OCI-LY7 (cell line): ENCODE data around the gene EPHA8. TPM values are rescaled to one million over a fixed set of nuclear protein-coding genes. Genes with fewer than 3 reads are reported as not detected.

Experiments
- Bru-seq: library from RNA; stranded (reverse); fragments of 400-500 nt; gene quantifications from one replicate; lab custom pipeline; 2021; lab: Mats Ljungman, UMichigan
- BruChase-seq, 2 experiments: library from RNA; stranded (reverse); fragments of 400-500 nt; gene quantifications; one replicate each; lab custom pipeline; 2021; lab: Mats Ljungman, UMichigan
- BruUV-seq: library from RNA; stranded (reverse); fragments of 400-500 nt; replicated peaks from 2 replicates; lab custom pipeline; 2021; lab: Mats Ljungman, UMichigan
- CTCF ChIA-PET: fragments of 300-600 bp; sonication (Branson Sonifier 250); formaldehyde crosslinking; loops from one replicate; lab custom pipeline; 2022; ENCODE audit warnings: antibody characterized with exemption; ENCODE audit not compliant: unreplicated experiment; lab: Charles Lee
- POLR2A ChIA-PET: fragments of 300-600 bp; sonication (Branson Sonifier 250); formaldehyde crosslinking; loops from one replicate; lab custom pipeline; 2022; ENCODE audit warnings: antibody characterized with exemption; lab: Charles Lee
- DNase-seq: peaks from one replicate; pipeline ENCODE4 v3.0.0-alpha.2; 2015; ENCODE audit warnings: low spot score
- H2AFZ ChIP-seq: fragments of 200-600 bp; sonication (generic), shearing (Covaris generic); 2 replicates; pipeline ENCODE4 v1.6.1; 2014; ENCODE audit warnings: mild to moderate bottlenecking, antibody characterized with exemption, low read length, moderate library complexity
- H3K27ac ChIP-seq: fragments of 200-600 bp; sonication (generic); 2 replicates; pipeline ENCODE4 v1.5.1; 2014; ENCODE audit warnings: mixed run types, low read depth, mild to moderate bottlenecking, moderate library complexity, low read length, inconsistent platforms; ENCODE audit not compliant: poor library complexity, severe bottlenecking
- H3K36me3 ChIP-seq: fragments of 200-600 bp; sonication (generic); 2 replicates; pipeline ENCODE4 v1.6.1; 2014; ENCODE audit warnings: mild to moderate bottlenecking, antibody characterized with exemption, low read length, moderate library complexity, mixed read lengths; ENCODE audit not compliant: insufficient read depth
- H3K4me1 ChIP-seq: fragments of 200-600 bp; sonication (generic); 2 replicates; pipeline ENCODE4 v1.5.1; 2014; ENCODE audit warnings: mild to moderate bottlenecking, low read length; ENCODE audit not compliant: insufficient read depth, poor library complexity, severe bottlenecking
- H3K4me2 ChIP-seq: fragments of 200-600 bp; sonication (generic); 2 replicates; pipeline ENCODE4 v1.6.1; 2014; ENCODE audit warnings: mild to moderate bottlenecking, low read length
- H3K4me3 ChIP-seq: fragments of 200-600 bp; sonication (generic); 2 replicates; pipeline ENCODE4 v1.5.1; 2014; ENCODE audit warnings: mild to moderate bottlenecking, low read depth, low read length; ENCODE audit not compliant: poor library complexity, severe bottlenecking
- H3K79me2 ChIP-seq: fragments of 200-600 bp; sonication (generic); 2 replicates; pipeline ENCODE4 v1.6.1; 2016; ENCODE audit warnings: low read depth, mild to moderate bottlenecking, low read length, moderate library complexity, mixed read lengths; ENCODE audit not compliant: insufficient read depth
- H3K9me2 ChIP-seq: fragments of 200-600 bp; sonication (generic); 2 replicates; pipeline ENCODE4 v1.6.1; 2016; ENCODE audit warnings: mild to moderate bottlenecking, low read length, mixed read lengths; ENCODE audit not compliant: insufficient read depth
- H3K9me3 ChIP-seq: fragments of 200-600 bp; sonication (generic); 2 replicates; pipeline ENCODE4 v1.6.1; 2014; ENCODE audit warnings: mild to moderate bottlenecking, mixed run types, low read length, mixed read lengths
- H4K20me1 ChIP-seq: fragments of 200-600 bp; sonication (generic); 2 replicates; pipeline ENCODE4 v1.6.1; 2014; ENCODE audit warnings: mild to moderate bottlenecking, antibody characterized with exemption, low read length, moderate library complexity, mixed read lengths; ENCODE audit not compliant: insufficient read depth
- CTCF ChIP-seq: fragments of 200-600 bp; sonication (generic); conservative IDR thresholded peaks from 2 replicates; pipeline ENCODE4 v1.5.1; 2014; ENCODE audit warnings: mild to moderate bottlenecking, antibody characterized with exemption, low read length, moderate library complexity, mixed read lengths
- EZH2phosphoT487 ChIP-seq: fragments of 200-600 bp; sonication (generic); IDR thresholded peaks from 2 replicates; pipeline ENCODE4 v1.6.1; 2018; ENCODE audit warnings: low read depth, borderline replicate concordance, mild to moderate bottlenecking, mixed run types, antibody characterized with exemption, low read length, moderate library complexity, mixed read lengths
- intact Hi-C: fragments of 100-400 bp; cut with micrococcal nuclease; formaldehyde crosslinking; loops from one replicate; pipeline ENCODE4 v1.10.0; 2022; ENCODE audit not compliant: unreplicated experiment
- long read RNA-seq: library from polyadenylated mRNA; stranded (forward); transcript quantifications from one replicate; pipeline ENCODE4 v2.0.0, GENCODE V29; 2022
- total RNA-seq, 2 experiments: library from RNA; depleted of rRNA in 1 of 2; stranded (reverse); fragments of >200 nt in 1 of 2; shearing (Covaris generic) in 1 of 2; gene quantifications; 2 replicates each; pipeline ENCODE4 v1.2.3, GENCODE V29; 2014 to 2022

The EPHA8 gene
- total RNA-seq (2014; rRNA removed; shearing (Covaris generic)): not detected in 2 replicates
- not detected in 2 replicates for total RNA-seq (2022)
- not detected for Bru-seq, nascent RNA
- not detected for BruChase-seq, experiment 1, labeled RNA remaining after a 6-hour chase
- BruChase-seq, experiment 2, labeled RNA remaining after a 2-hour chase: not detected
- long read RNA-seq: 0 reads

GRCh38 chr1:22562584-22563583 is at the start of gene EPHA8:
EPHA8 (plus strand) TSS chr1:22563489; CDS start chr1:22563636, 147 bp downstream.
- CTCF ChIA-PET: no interaction called here
- POLR2A ChIA-PET: no interaction called here
- Histone ChIP-seq H2AFZ (no peak within 1 kb of the TSS), H3K9me3 (no peaks in the 10 kb centered on the region), H3K4me3 (no peak within 1 kb of the TSS), H3K79me2 (no peaks in the 10 kb centered on the region), H3K9me2 (no peaks in the 10 kb centered on the region), H3K4me2 (no peak within 1 kb of the TSS), H3K27ac (no peak within 1 kb of the TSS), H4K20me1 (no peaks in the 10 kb centered on the region), H3K36me3 (no peaks in the 10 kb centered on the region), H3K4me1 (no peaks in the 10 kb centered on the region)
- intact Hi-C loops: no loop called here
- BruUV-seq: no TSS peak
- no peak for TF ChIP-seq CTCF
- TF ChIP-seq EZH2phosphoT487: no peak
- DNase-seq: no peak

GRCh38 chr1:22516906-22517571 is 46.2 kb upstream of the EPHA8 start:
- Histone ChIP-seq H3K4me2 (no peak overlapping the region), H3K4me1 (no peaks in the 10 kb centered on the region), H3K9me2 (no peaks in the 10 kb centered on the region), H3K36me3 (peaks cover 88% of the 10 kb centered on the region), H3K27ac (no peak overlapping the region), H3K4me3 (no peak overlapping the region), H3K79me2 (no peaks in the 10 kb centered on the region), H4K20me1 (no peaks in the 10 kb centered on the region), H2AFZ (no peak overlapping the region), H3K9me3 (no peaks in the 10 kb centered on the region)
- ChIA-PET POLR2A (interaction anchor here (0.6 kb wide), 1 partner anchor 129 kb away, joined by 3 read pairs; no protein-coding TSS in a partner anchor), CTCF (no interaction called here)
- no TSS peak for BruUV-seq
- DNase-seq: no peak
- no peak for TF ChIP-seq CTCF
- no peak for TF ChIP-seq EZH2phosphoT487
- intact Hi-C loops: no loop called here
